Caco-2 (cell line): Measurements from ENCODE around the gene C1QTNF8. TPM values are rescaled to one million over a fixed set of nuclear protein-coding genes. Genes with fewer than 3 reads are reported as not detected.

Experiments used
- BruUV-seq: library from RNA; stranded (reverse); fragments of 400-500 nt; replicated peaks from 2 replicates; lab custom pipeline; 2021; lab: Mats Ljungman, UMichigan
- CTCF ChIA-PET: fragments of 300-600 bp; sonication (Branson Sonifier 250); formaldehyde crosslinking; loops from one replicate; lab custom pipeline; 2022; ENCODE audit warnings: antibody characterized with exemption; lab: Charles Lee
- POLR2A ChIA-PET: fragments of 300-600 bp; sonication (Branson Sonifier 250); formaldehyde crosslinking; loops from one replicate; lab custom pipeline; 2022; ENCODE audit warnings: antibody characterized with exemption; lab: Charles Lee
- DNase-seq, 2 experiments: peaks; one replicate each; pipeline versions ENCODE4 v3.0.0 to v3.0.0-alpha.2; 2020 to 2022
- H3K27me3 ChIP-seq: replicated peaks from 2 replicates; pipeline ENCODE4 v1.6.0; 2011; ENCODE audit warnings: low read length; ENCODE audit not compliant: control insufficient read depth, insufficient read depth
- H3K36me3 ChIP-seq: 2 replicates; pipeline ENCODE4 v1.5.1; 2011; ENCODE audit warnings: low read length; ENCODE audit not compliant: control insufficient read depth, insufficient read depth
- H3K4me1 ChIP-seq: fragments of 250-450 bp; sonication (Bioruptor Pico); 2 replicates; pipeline ENCODE4 v1.5.1; 2020; ENCODE audit warnings: mild to moderate bottlenecking
- H3K4me3 ChIP-seq: 2 replicates; pipeline ENCODE4 v1.5.1; 2011; ENCODE audit warnings: low read depth, mild to moderate bottlenecking, control low read depth, low read length
- H3K9me3 ChIP-seq: fragments of 250-450 bp; sonication (Bioruptor Pico); 2 replicates; pipeline ENCODE4 v1.5.1; 2020; ENCODE audit warnings: mild to moderate bottlenecking, moderate library complexity
- H3K27ac Mint-ChIP-seq: one replicate; pipeline ENCODE4 v1.8.0; 2022; ENCODE audit warnings: mixed read lengths; ENCODE audit not compliant: unreplicated experiment
- H3K27me3 Mint-ChIP-seq: one replicate; pipeline ENCODE4 v1.8.0; 2022; ENCODE audit warnings: mixed read lengths; ENCODE audit not compliant: insufficient read depth, unreplicated experiment
- H3K36me3 Mint-ChIP-seq: one replicate; pipeline ENCODE4 v1.8.0; 2022; ENCODE audit warnings: mild to moderate bottlenecking, mixed read lengths; ENCODE audit not compliant: insufficient read depth, unreplicated experiment
- H3K4me1 Mint-ChIP-seq: one replicate; pipeline ENCODE4 v1.8.0; 2022; ENCODE audit warnings: low read depth, mixed read lengths; ENCODE audit not compliant: unreplicated experiment
- H3K4me3 Mint-ChIP-seq: one replicate; pipeline ENCODE4 v1.8.0; 2022; ENCODE audit warnings: mild to moderate bottlenecking, moderate library complexity, mixed read lengths; ENCODE audit not compliant: unreplicated experiment
- H3K9me3 Mint-ChIP-seq: one replicate; pipeline ENCODE4 v1.8.0; 2022; ENCODE audit warnings: mixed read lengths; ENCODE audit not compliant: unreplicated experiment
- intact Hi-C: fragments of 100-400 bp; cut with micrococcal nuclease; formaldehyde crosslinking; loops from one replicate; pipeline ENCODE4 v1.10.0; 2022; ENCODE audit not compliant: unreplicated experiment
- total RNA-seq: library from RNA; stranded (reverse); gene quantifications from 2 replicates; pipeline ENCODE4 v1.2.3, GENCODE V29; 2022
- TF ChIP-seq, protein P1 (sequence below), 2 experiments: fragments of 200-600 bp in 1 of 2; IDR thresholded peaks; 1 replicate in 1 of 2; 2 replicates in 1 of 2; pipeline versions ENCODE4 v1.5.1 to v1.8.0; 2011 to 2022; ENCODE audit warnings: antibody characterized with exemption in 1 of 2, control low read depth in 1 of 2, inconsistent platforms in 1 of 2, low read depth in 1 of 2, low read length in 1 of 2, mild to moderate bottlenecking in 1 of 2, moderate library complexity in 1 of 2; ENCODE audit not compliant: insufficient read depth in 1 of 2, severe bottlenecking in 1 of 2, unreplicated experiment in 1 of 2

C1QTNF8 gene
- total RNA-seq, 1 experiment from 2014 or later = not detected

DNA sequence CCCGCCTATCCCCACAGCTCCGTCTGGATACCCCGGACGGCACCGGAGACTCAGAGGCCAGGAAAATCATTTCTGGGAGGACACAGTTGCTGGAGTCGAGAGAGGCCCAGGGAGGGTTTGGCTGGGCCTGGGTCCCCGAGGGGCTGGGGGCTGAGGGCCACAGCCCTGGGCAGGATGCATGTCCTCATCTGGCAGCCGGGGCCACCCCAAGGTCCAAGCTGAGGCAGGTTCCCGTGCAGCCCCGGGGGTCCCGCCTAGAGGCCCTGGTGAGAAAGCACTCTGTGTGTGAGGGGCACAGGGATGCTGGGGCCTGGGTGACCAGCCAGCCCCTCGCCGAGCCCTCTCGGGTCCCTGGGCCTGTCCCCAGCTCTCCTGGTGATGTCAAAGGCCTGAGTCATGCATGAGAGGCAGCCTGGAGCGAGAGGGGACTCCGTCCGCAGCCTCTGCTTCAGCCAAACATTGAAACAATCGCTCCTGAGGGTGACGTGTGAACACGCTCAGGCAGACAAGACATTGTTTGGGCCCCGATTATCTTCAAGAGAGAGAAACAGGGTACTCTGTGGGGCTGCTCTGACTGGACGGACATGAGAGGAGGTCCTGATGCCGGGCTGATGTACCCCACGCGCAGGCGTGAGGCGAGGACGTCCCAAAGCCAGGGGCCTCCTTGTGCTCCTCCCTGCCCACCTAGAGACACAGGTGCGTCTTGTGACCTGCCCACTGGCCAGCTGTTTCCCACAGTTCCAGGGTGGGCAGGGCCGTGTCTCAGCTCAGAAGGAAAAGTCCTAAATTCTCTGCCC is 25.8 kb upstream of the C1QTNF8 start:
- Histone ChIP-seq H3K36me3 (no peaks in the 10 kb centered on the region), H3K9me3 (no peaks in the 10 kb centered on the region), H3K4me1 (no peaks in the 10 kb centered on the region), H3K4me3 (no peak overlapping the region), H3K27me3 (no peaks in the 10 kb centered on the region)
- Mint-ChIP-seq H3K27ac (no peak overlapping the region), H3K9me3 (no peaks in the 10 kb centered on the region), H3K4me1 (no peaks in the 10 kb centered on the region), H3K4me3 (no peak overlapping the region), H3K36me3 (no peaks in the 10 kb centered on the region), H3K27me3 (no peaks in the 10 kb centered on the region)
- intact Hi-C loops = no loop called here
- TF ChIP-seq, protein P1, sequence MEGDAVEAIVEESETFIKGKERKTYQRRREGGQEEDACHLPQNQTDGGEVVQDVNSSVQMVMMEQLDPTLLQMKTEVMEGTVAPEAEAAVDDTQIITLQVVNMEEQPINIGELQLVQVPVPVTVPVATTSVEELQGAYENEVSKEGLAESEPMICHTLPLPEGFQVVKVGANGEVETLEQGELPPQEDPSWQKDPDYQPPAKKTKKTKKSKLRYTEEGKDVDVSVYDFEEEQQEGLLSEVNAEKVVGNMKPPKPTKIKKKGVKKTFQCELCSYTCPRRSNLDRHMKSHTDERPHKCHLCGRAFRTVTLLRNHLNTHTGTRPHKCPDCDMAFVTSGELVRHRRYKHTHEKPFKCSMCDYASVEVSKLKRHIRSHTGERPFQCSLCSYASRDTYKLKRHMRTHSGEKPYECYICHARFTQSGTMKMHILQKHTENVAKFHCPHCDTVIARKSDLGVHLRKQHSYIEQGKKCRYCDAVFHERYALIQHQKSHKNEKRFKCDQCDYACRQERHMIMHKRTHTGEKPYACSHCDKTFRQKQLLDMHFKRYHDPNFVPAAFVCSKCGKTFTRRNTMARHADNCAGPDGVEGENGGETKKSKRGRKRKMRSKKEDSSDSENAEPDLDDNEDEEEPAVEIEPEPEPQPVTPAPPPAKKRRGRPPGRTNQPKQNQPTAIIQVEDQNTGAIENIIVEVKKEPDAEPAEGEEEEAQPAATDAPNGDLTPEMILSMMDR (IDR thresholded peaks at IDR 0.05; ENCODE audit: insufficient read depth in 1 of 2, low read depth in 1 of 2, low read length in 1 of 2, severe bottlenecking in 1 of 2, unreplicated experiment in 1 of 2) = no peak
- CTCF ChIA-PET = no interaction called here
- no TSS peak for BruUV-seq
- POLR2A ChIA-PET = no interaction called here
- DNase-seq = no peak

DNA sequence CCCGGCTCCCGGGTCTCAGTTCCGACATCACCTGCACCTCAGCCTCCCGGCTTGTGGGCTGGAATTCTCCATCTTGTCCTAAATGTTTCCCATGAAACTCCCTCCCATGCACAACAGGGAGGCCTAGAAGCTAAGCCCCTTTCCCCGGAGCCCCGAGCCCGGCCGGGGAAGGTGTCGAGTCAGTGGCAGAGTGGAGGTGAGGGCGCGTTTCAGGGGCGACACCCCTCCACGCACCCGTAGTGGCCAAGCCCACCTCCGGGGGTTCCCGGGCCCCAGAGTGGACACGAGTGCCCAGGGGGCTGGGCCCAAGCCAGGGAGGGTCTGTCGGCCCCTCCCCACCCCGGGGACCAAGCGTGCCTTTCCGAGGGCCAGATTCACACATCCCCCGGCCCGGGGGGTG is 25.0 kb upstream of the C1QTNF8 start:
- no peaks in the 10 kb centered on the region for H3K27me3 ChIP-seq

DNA sequence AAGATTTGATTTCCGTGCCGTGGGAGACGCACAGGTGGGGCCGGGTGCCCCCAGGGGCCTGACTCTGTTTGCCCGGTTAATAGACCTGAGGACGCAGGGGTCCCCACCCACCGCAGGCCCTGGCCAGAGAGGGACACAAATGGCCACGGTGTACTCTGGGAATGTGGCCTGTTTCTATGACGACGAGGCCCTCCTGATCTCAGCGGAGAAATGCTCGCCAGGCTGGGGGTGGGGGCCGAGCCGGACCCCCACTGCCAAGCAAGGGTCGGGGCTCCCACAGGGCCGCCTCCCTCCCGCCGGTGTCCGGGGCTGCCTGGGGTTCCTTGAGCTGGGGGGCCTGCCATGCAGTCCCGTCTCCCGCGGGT is 24.5 kb upstream of the C1QTNF8 start:
- no peaks in the 10 kb centered on the region for H3K27me3 ChIP-seq
- H3K4me3 ChIP-seq = no peak overlapping the region
- no peaks in the 10 kb centered on the region for H3K4me1 ChIP-seq
- Mint-ChIP-seq H3K4me3 (no peak overlapping the region), H3K9me3 (no peaks in the 10 kb centered on the region), H3K4me1 (no peaks in the 10 kb centered on the region), H3K36me3 (no peaks in the 10 kb centered on the region), H3K27me3 (no peaks in the 10 kb centered on the region), H3K27ac (no peak overlapping the region)
- intact Hi-C loops = no loop called here
- CTCF ChIA-PET = no interaction called here
- TF ChIP-seq, protein P1 (IDR thresholded peaks at IDR 0.05; ENCODE audit: insufficient read depth in 1 of 2, low read depth in 1 of 2, low read length in 1 of 2, severe bottlenecking in 1 of 2, unreplicated experiment in 1 of 2) = no peak
- no TSS peak for BruUV-seq
- POLR2A ChIA-PET = no interaction called here
- H3K36me3 ChIP-seq = no peaks in the 10 kb centered on the region
- no peak for DNase-seq
- no peaks in the 10 kb centered on the region for H3K9me3 ChIP-seq

More for the DNA sequence above, 25.0 kb upstream of the C1QTNF8 start:
- H3K9me3 ChIP-seq = no peaks in the 10 kb centered on the region
- no TSS peak for BruUV-seq
- Mint-ChIP-seq H3K36me3 (no peaks in the 10 kb centered on the region), H3K27ac (no peak overlapping the region), H3K4me3 (no peak overlapping the region), H3K9me3 (no peaks in the 10 kb centered on the region), H3K4me1 (no peaks in the 10 kb centered on the region), H3K27me3 (no peaks in the 10 kb centered on the region)
- ChIA-PET CTCF (no interaction called here), POLR2A (no interaction called here)
- intact Hi-C loops = no loop called here
- H3K36me3 ChIP-seq = no peaks in the 10 kb centered on the region
- H3K4me1 ChIP-seq = no peaks in the 10 kb centered on the region
- TF ChIP-seq, protein P1 (IDR thresholded peaks at IDR 0.05; ENCODE audit: insufficient read depth in 1 of 2, low read depth in 1 of 2, low read length in 1 of 2, severe bottlenecking in 1 of 2, unreplicated experiment in 1 of 2) = no peak
- no peak overlapping the region for H3K4me3 ChIP-seq
- DNase-seq = no peak
